Right hindlimb (tissue), 1 donor: ENCODE data around the gene DDRGK1.
"Not testable (repeated sequence)": the region's sequence is repeated elsewhere in the genome, so short reads cannot be mapped to it uniquely, and the experiment has no call there.

ENCODE experiments used
- DNase-seq: peaks from one replicate; pipeline ENCODE4 v3.0.0-alpha.2; 2018

DDRGK1 gene

GRCh38 chr20:3163099-3164042, 41.1 kb downstream of the DDRGK1 start:
- DNase-seq: no peak

- DNase-seq: no peak
Observed at GRCh38 chr20:3162080-3162611, 42.3 kb downstream of the DDRGK1 start.

GRCh38 chr20:3161316-3162079, 43.0 kb downstream of the DDRGK1 start:
- DNase-seq: no peak

GRCh38 chr20:3160418-3160817, 44.1 kb downstream of the DDRGK1 start:
- DNase-seq: no peak

- no peak for DNase-seq
Observed at GRCh38 chr20:3158968-3159431, 45.5 kb downstream of the DDRGK1 start.

GRCh38 chr20:3157817-3158216, 46.7 kb downstream of the DDRGK1 start:
- no peak for DNase-seq

GRCh38 chr20:3156811-3157619, 47.5 kb downstream of the DDRGK1 start:
- no peak for DNase-seq

GRCh38 chr20:3152057-3152644, 52.3 kb downstream of the DDRGK1 start:
- not testable (repeated sequence) for DNase-seq

- DNase-seq: no peak
Observed at GRCh38 chr20:3150908-3151307, 53.6 kb downstream of the DDRGK1 start.

GRCh38 chr20:3146732-3147341, 57.6 kb downstream of the DDRGK1 start:
- DNase-seq: no peak

- DNase-seq: no peak
Observed at GRCh38 chr20:3141757-3142156, 62.7 kb downstream of the DDRGK1 start.
